IMR-90 (cell line): ENCODE measurements around the gene TRIM62. TPM values are rescaled to one million over a fixed set of nuclear protein-coding genes. Genes with fewer than 3 reads are reported as not detected.

Experiments
- ATAC-seq: fragments of 200-7000 bp; cut with Tn5 transposase; 2 replicates; pipeline ENCODE4 v1.9.1; 2020; ENCODE audit warnings: low read depth, mild to moderate bottlenecking, moderate library complexity
- BruUV-seq: library from RNA; stranded (reverse); fragments of 400-500 nt; replicated peaks from 2 replicates; lab custom pipeline; 2021; lab: Mats Ljungman, UMichigan
- CTCF ChIA-PET: fragments of 300-600 bp; formaldehyde crosslinking; extraction: SDS; loops from one replicate; lab custom pipeline; 2021; ENCODE audit warnings: antibody characterized with exemption; lab: Yijun Ruan, JAX
- POLR2A ChIA-PET: fragments of 300-600 bp; sonication (Branson Sonifier 250); formaldehyde crosslinking; loops from one replicate; lab custom pipeline; 2022; ENCODE audit warnings: antibody characterized with exemption; ENCODE audit not compliant: unreplicated experiment; lab: Charles Lee
- DNase-seq: peaks from one replicate; pipeline ENCODE4 v3.0.0; 2013
- H2AFZ ChIP-seq: replicated peaks from 2 replicates; pipeline ENCODE3; 2013; ENCODE audit warnings: low read length, mild to moderate bottlenecking; ENCODE audit not compliant: poor library complexity
- H2AK5ac ChIP-seq: 2 replicates; pipeline ENCODE4 v1.6.1; 2013; ENCODE audit warnings: low read depth, low read length, inconsistent platforms
- H2AK9ac ChIP-seq: replicated peaks from 2 replicates; pipeline ENCODE3; 2013; ENCODE audit warnings: mild to moderate bottlenecking, low read depth, low read length, moderate library complexity; ENCODE audit not compliant: poor library complexity
- H2BK120ac ChIP-seq: 2 replicates; pipeline ENCODE4 v1.6.1; 2013; ENCODE audit warnings: low read depth, low read length, inconsistent platforms
- H2BK15ac ChIP-seq: 3 replicates; pipeline ENCODE4 v1.6.1; 2013; ENCODE audit warnings: low read depth, low read length, inconsistent platforms
- H2BK20ac ChIP-seq: 2 replicates; pipeline ENCODE4 v1.6.1; 2013; ENCODE audit warnings: low read depth, mild to moderate bottlenecking, inconsistent platforms, low read length, moderate library complexity
- H2BK5ac ChIP-seq: 2 replicates; pipeline ENCODE4 v1.6.1; 2013; ENCODE audit warnings: mild to moderate bottlenecking, low read depth, low read length, inconsistent platforms; ENCODE audit not compliant: poor library complexity, severe bottlenecking
- H3K14ac ChIP-seq: replicated peaks from 2 replicates; pipeline ENCODE4 v1.6.1; 2013; ENCODE audit warnings: low read depth, low read length, inconsistent platforms
- H3K18ac ChIP-seq: 2 replicates; pipeline ENCODE4 v1.6.1; 2013; ENCODE audit warnings: low read depth, low read length, control low read depth
- H3K23ac ChIP-seq: 2 replicates; pipeline ENCODE4 v1.6.1; 2013; ENCODE audit warnings: low read depth, low read length, inconsistent platforms
- H3K27ac ChIP-seq: 2 replicates; pipeline ENCODE4 v1.5.1; 2013; ENCODE audit warnings: mild to moderate bottlenecking, control low read depth, low read length; ENCODE audit not compliant: insufficient read depth
- H3K27me3 ChIP-seq: 2 replicates; pipeline ENCODE4 v1.6.1; 2013; ENCODE audit warnings: low read length; ENCODE audit not compliant: control insufficient read depth, insufficient read depth
- H3K36me3 ChIP-seq: 2 replicates; pipeline ENCODE4 v1.6.1; 2013; ENCODE audit warnings: low read length, mixed read lengths; ENCODE audit not compliant: control insufficient read depth, insufficient read depth
- H3K4ac ChIP-seq: 2 replicates; pipeline ENCODE4 v1.6.1; 2013; ENCODE audit warnings: low read depth, low read length, inconsistent platforms
- H3K4me1 ChIP-seq: 2 replicates; pipeline ENCODE4 v1.6.1; 2013; ENCODE audit warnings: low read length, mixed read lengths; ENCODE audit not compliant: control insufficient read depth, insufficient read depth
- H3K4me2 ChIP-seq: 2 replicates; pipeline ENCODE4 v1.6.1; 2013; ENCODE audit warnings: low read depth, mild to moderate bottlenecking, control low read depth, low read length, moderate library complexity
- H3K4me3 ChIP-seq: 2 replicates; pipeline ENCODE4 v1.5.1; 2013; ENCODE audit warnings: low read depth, mild to moderate bottlenecking, control low read depth, low read length, moderate library complexity; ENCODE audit not compliant: insufficient read depth
- H3K56ac ChIP-seq: 2 replicates; pipeline ENCODE4 v1.6.1; 2013; ENCODE audit warnings: low read length, inconsistent platforms; ENCODE audit not compliant: insufficient read depth; ENCODE audit errors: extremely low read depth
- H3K79me1 ChIP-seq, 2 experiments: 2 replicates each; pipeline ENCODE4 v1.6.1; 2013; ENCODE audit warnings: low read length in 2 of 2, inconsistent platforms in 1 of 2, low read depth in 1 of 2
- H3K9ac ChIP-seq: 2 replicates; pipeline ENCODE4 v1.6.1; 2013; ENCODE audit warnings: low read depth, low read length, control low read depth
- H3K9me1 ChIP-seq: 2 replicates; pipeline ENCODE4 v1.6.1; 2013; ENCODE audit warnings: low read length, inconsistent platforms; ENCODE audit not compliant: insufficient read depth
- H3K9me3 ChIP-seq: 2 replicates; pipeline ENCODE4 v1.6.1; 2013; ENCODE audit warnings: low read length; ENCODE audit not compliant: control insufficient read depth, insufficient read depth
- H4K20me1 ChIP-seq: 2 replicates; pipeline ENCODE4 v1.6.1; 2013; ENCODE audit warnings: low read length, inconsistent platforms; ENCODE audit not compliant: insufficient read depth
- H4K5ac ChIP-seq: 2 replicates; pipeline ENCODE4 v1.6.1; 2013; ENCODE audit warnings: mild to moderate bottlenecking, low read depth, low read length, control low read depth
- H4K8ac ChIP-seq, 2 experiments: 2 replicates each; pipeline ENCODE4 v1.6.1; 2013; ENCODE audit warnings: low read depth in 2 of 2, low read length in 2 of 2, control low read depth in 1 of 2, inconsistent platforms in 1 of 2
- H4K91ac ChIP-seq: 2 replicates; pipeline ENCODE4 v1.6.1; 2013; ENCODE audit warnings: low read depth, low read length, inconsistent platforms; ENCODE audit not compliant: insufficient read depth
- BHLHE40 ChIP-seq: fragments of 150-350 bp; IDR thresholded peaks from 2 replicates; pipeline ENCODE4 v1.6.1; 2016; ENCODE audit warnings: mild to moderate bottlenecking, low read depth, low read length
- CEBPB ChIP-seq: IDR thresholded peaks from 2 replicates; pipeline ENCODE4 v1.6.1; 2012; ENCODE audit warnings: low read depth, low read length, improper control_type of control experiment
- CHD1 ChIP-seq: IDR thresholded peaks from 2 replicates; pipeline ENCODE4 v1.6.1; 2012; ENCODE audit warnings: low read depth, low read length, improper control_type of control experiment
- FOS ChIP-seq: fragments of 150-350 bp; IDR thresholded peaks from 2 replicates; pipeline ENCODE4 v1.6.1; 2016; ENCODE audit warnings: low read depth, low read length
- MAFK ChIP-seq: IDR thresholded peaks from 2 replicates; pipeline ENCODE4 v1.6.1; 2012; ENCODE audit warnings: low read depth, low read length, improper control_type of control experiment
- MAZ ChIP-seq: IDR thresholded peaks from 2 replicates; pipeline ENCODE4 v1.6.1; 2012; ENCODE audit warnings: low read depth, mild to moderate bottlenecking, low read length, improper control_type of control experiment, moderate library complexity, borderline replicate concordance
- MXI1 ChIP-seq: IDR thresholded peaks from 2 replicates; pipeline ENCODE4 v1.6.1; 2012; ENCODE audit warnings: low read depth, mild to moderate bottlenecking, low read length, moderate library complexity, borderline replicate concordance
- NFE2L2 ChIP-seq: fragments of 150-350 bp; IDR thresholded peaks from 2 replicates; pipeline ENCODE4 v1.6.1; 2016; ENCODE audit warnings: low read depth, mild to moderate bottlenecking, low read length
- POLR2A ChIP-seq: IDR thresholded peaks from 2 replicates; pipeline ENCODE4 v1.6.1; 2012; ENCODE audit warnings: mild to moderate bottlenecking, low read depth, low read length
- RAD21 ChIP-seq: IDR thresholded peaks from 2 replicates; pipeline ENCODE4 v1.6.1; 2012; ENCODE audit warnings: low read length, improper control_type of control experiment
- RCOR1 ChIP-seq: IDR thresholded peaks from 2 replicates; pipeline ENCODE4 v1.6.1; 2012; ENCODE audit warnings: mild to moderate bottlenecking, low read length, improper control_type of control experiment; ENCODE audit not compliant: insufficient replicate concordance
- RFX5 ChIP-seq: IDR thresholded peaks from 2 replicates; pipeline ENCODE4 v1.8.0; 2012; ENCODE audit warnings: low read depth, mild to moderate bottlenecking, low read length, moderate library complexity
- SMC3 ChIP-seq: fragments of 150-350 bp; IDR thresholded peaks from 2 replicates; pipeline ENCODE4 v1.6.1; 2016; ENCODE audit warnings: low read depth, mild to moderate bottlenecking, antibody characterized with exemption, low read length, moderate library complexity
- WGBS, 2 experiments: methylation state at CpG; one replicate each; pipeline versions ENCODE4 v1.1.5 to v1.1.7; 2013; ENCODE audit warnings: missing lambda C conversion rate in 2 of 2; ENCODE audit not compliant: insufficient read length in 1 of 2; ENCODE audit errors: extremely low coverage in 2 of 2; 5-methylcytosine and 5-hydroxymethylcytosine counted together
- dilution Hi-C: fragments of 300-500 bp; cut with HindIII; formaldehyde crosslinking; loops from one replicate; pipeline ENCODE4 v1.14.3; 2018; ENCODE audit warnings: low sequenced_read_pairs; ENCODE audit not compliant: unreplicated experiment
- in situ Hi-C: fragments of 300-500 bp; cut with MboI; formaldehyde crosslinking; loops from 3 replicates; pipeline ENCODE4 v1.14.3; 2019; ENCODE audit warnings: low sequenced_read_pairs, inconsistent platforms, mixed read lengths
- intact Hi-C: fragments of 100-400 bp; cut with micrococcal nuclease; formaldehyde crosslinking; loops from 2 replicates; pipeline ENCODE4 v1.10.0; 2022
- polyA plus RNA-seq, 3 experiments: library from polyadenylated mRNA; depleted of rRNA; stranded (reverse); fragments of >200 nt; gene quantifications; 2 replicates each; pipeline ENCODE4 v1.2.3, GENCODE V29; 2012; ENCODE audit warnings: low replicate concordance in 1 of 3
- total RNA-seq: library from RNA; depleted of rRNA; stranded (reverse); fragments of >200 nt; gene quantifications from 2 replicates; pipeline ENCODE4 v1.2.3, GENCODE V29; 2012
- TF ChIP-seq, protein P1 (sequence below): fragments of 150-350 bp; IDR thresholded peaks from 2 replicates; pipeline ENCODE4 v1.6.1; 2017; ENCODE audit warnings: mild to moderate bottlenecking, antibody characterized with exemption, low read length, low read depth
- TF ChIP-seq, protein P2 (sequence below): fragments of 150-350 bp; IDR thresholded peaks from 2 replicates; pipeline ENCODE4 v1.6.1; 2016; ENCODE audit warnings: low read depth, mild to moderate bottlenecking, low read length, moderate library complexity, borderline replicate concordance
- TF ChIP-seq, protein P3 (sequence below): conservative IDR thresholded peaks from 2 replicates; pipeline ENCODE4 v1.5.1; 2012; ENCODE audit warnings: mild to moderate bottlenecking, low read depth, low read length, improper control_type of control experiment

Gene TRIM62
- total and polyA plus RNA-seq, 2 of the 4 experiments (the other 2 are of a cell fraction), result 3.0 to 11.1 TPM

DNA sequence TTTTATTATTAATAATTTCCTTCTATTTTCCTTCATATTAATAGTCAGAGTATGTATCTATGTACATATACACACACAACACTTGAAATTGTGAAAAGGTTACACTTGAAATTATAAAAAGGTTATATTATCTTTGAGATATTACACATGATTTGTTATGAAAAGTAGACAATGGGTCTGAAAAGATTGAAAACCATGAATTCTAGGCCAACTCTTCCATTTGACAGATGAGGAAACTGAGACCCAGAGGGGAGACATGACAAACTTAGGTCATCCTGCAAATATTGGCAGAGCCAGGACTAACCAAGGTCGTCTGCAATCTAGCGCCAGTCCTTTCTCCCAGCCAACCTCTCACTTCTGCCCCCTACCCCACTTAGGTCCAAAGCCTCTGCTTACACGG lies 33.2 kb downstream of the TRIM62 start:
- 88% methylated on average over 3 of the region's 3 CpGs; no CpG with 5 or more reads in 1 of the 2 experiments for WGBS, 2 experiments
- BruUV-seq, result no TSS peak
- no peak overlapping the region for H4K91ac ChIP-seq

More for the DNA sequence above, 33.2 kb downstream of the TRIM62 start:
- dilution Hi-C loops (no loop called here), intact Hi-C loops (no loop called here), in situ Hi-C loops (no loop called here)
- Histone ChIP-seq H3K18ac (no peak overlapping the region), H3K27ac (no peak overlapping the region), H3K9me3 (no peaks in the 10 kb centered on the region), H2AK9ac (no peak overlapping the region), H2AFZ (no peak overlapping the region), H3K9ac (no peak overlapping the region), H3K4me2 (no peak overlapping the region), H4K8ac (no peak overlapping the region), H3K27me3 (no peaks in the 10 kb centered on the region), H3K4ac (no peak overlapping the region; the same call in 1 of the 2 replicates), H3K4me1 (peaks cover 11% of the 10 kb centered on the region), H4K20me1 (no peaks in the 10 kb centered on the region), H3K23ac (no peak overlapping the region), H4K5ac (no peak overlapping the region), H3K4me3 (no peak overlapping the region), H3K36me3 (peaks cover 27% of the 10 kb centered on the region), H2BK5ac (no peak overlapping the region), H3K79me1 (peaks cover 0 to 18% of the 10 kb centered on the region in 2 experiments; a peak in 3 of 4 replicates), H2BK15ac (no peak overlapping the region), H3K56ac (no peak overlapping the region), H3K9me1 (peaks cover 23% of the 10 kb centered on the region; the same call in 1 of the 2 replicates), H2AK5ac (no peak overlapping the region), H2BK120ac (no peak overlapping the region), H2BK20ac (no peak overlapping the region), H3K14ac (no peak overlapping the region)
- no peak for DNase-seq
- ChIA-PET POLR2A (no interaction called here), CTCF (interaction anchor here (1.2 kb wide), 2 partner anchors 12 to 21 kb away, joined by 3 to 5 read pairs; no protein-coding TSS in a partner anchor)
- TF ChIP-seq CHD1 (no peak), SMC3 (no peak), CEBPB (no peak), BHLHE40 (no peak), FOS (no peak), RCOR1 (no peak), MAZ (no peak), NFE2L2 (no peak), RFX5 (no peak), MAFK (no peak), MXI1 (no peak), RAD21 (no peak), POLR2A (no peak)
- TF ChIP-seq, protein P1, sequence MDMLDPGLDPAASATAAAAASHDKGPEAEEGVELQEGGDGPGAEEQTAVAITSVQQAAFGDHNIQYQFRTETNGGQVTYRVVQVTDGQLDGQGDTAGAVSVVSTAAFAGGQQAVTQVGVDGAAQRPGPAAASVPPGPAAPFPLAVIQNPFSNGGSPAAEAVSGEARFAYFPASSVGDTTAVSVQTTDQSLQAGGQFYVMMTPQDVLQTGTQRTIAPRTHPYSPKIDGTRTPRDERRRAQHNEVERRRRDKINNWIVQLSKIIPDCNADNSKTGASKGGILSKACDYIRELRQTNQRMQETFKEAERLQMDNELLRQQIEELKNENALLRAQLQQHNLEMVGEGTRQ, result no peak
- TF ChIP-seq, protein P2, sequence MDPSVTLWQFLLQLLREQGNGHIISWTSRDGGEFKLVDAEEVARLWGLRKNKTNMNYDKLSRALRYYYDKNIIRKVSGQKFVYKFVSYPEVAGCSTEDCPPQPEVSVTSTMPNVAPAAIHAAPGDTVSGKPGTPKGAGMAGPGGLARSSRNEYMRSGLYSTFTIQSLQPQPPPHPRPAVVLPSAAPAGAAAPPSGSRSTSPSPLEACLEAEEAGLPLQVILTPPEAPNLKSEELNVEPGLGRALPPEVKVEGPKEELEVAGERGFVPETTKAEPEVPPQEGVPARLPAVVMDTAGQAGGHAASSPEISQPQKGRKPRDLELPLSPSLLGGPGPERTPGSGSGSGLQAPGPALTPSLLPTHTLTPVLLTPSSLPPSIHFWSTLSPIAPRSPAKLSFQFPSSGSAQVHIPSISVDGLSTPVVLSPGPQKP, result no peak
- TF ChIP-seq, protein P3, sequence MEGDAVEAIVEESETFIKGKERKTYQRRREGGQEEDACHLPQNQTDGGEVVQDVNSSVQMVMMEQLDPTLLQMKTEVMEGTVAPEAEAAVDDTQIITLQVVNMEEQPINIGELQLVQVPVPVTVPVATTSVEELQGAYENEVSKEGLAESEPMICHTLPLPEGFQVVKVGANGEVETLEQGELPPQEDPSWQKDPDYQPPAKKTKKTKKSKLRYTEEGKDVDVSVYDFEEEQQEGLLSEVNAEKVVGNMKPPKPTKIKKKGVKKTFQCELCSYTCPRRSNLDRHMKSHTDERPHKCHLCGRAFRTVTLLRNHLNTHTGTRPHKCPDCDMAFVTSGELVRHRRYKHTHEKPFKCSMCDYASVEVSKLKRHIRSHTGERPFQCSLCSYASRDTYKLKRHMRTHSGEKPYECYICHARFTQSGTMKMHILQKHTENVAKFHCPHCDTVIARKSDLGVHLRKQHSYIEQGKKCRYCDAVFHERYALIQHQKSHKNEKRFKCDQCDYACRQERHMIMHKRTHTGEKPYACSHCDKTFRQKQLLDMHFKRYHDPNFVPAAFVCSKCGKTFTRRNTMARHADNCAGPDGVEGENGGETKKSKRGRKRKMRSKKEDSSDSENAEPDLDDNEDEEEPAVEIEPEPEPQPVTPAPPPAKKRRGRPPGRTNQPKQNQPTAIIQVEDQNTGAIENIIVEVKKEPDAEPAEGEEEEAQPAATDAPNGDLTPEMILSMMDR, result no peak
- ATAC-seq, result no peak
